Hepatocyte (in vitro differentiated cells): ENCODE data around the gene CACNG7. TPM values are rescaled to one million over a fixed set of nuclear protein-coding genes. Genes with fewer than 3 reads are reported as not detected.

Experiments
- DNase-seq: peaks from one replicate; pipeline ENCODE4 v3.0.0-alpha.2; 2016; ENCODE audit warnings: low spot score
- H2AFZ ChIP-seq: fragments of 200-600 bp; sonication (generic); 2 replicates; pipeline ENCODE4 v1.6.0; 2016; ENCODE audit warnings: antibody characterized with exemption, mild to moderate bottlenecking
- H3K27ac ChIP-seq: fragments of 200-600 bp; sonication (generic); 2 replicates; pipeline ENCODE4 v1.5.1; 2016; ENCODE audit warnings: mild to moderate bottlenecking
- H3K27me3 ChIP-seq: fragments of 200-600 bp; sonication (generic); 2 replicates; pipeline ENCODE4 v1.6.1; 2016
- H3K36me3 ChIP-seq: fragments of 200-600 bp; sonication (generic); replicated peaks from 2 replicates; pipeline ENCODE4 v1.5.1; 2016; ENCODE audit warnings: low read depth; ENCODE audit not compliant: insufficient read depth
- H3K4me1 ChIP-seq: fragments of 200-600 bp; sonication (generic); 2 replicates; pipeline ENCODE4 v1.5.1; 2016; ENCODE audit warnings: mild to moderate bottlenecking, moderate library complexity; ENCODE audit not compliant: insufficient read depth
- H3K4me2 ChIP-seq: fragments of 200-600 bp; sonication (generic); 2 replicates; pipeline ENCODE4 v1.6.0; 2016
- H3K4me3 ChIP-seq: fragments of 200-600 bp; sonication (generic); 2 replicates; pipeline ENCODE4 v1.5.1; 2016; ENCODE audit warnings: mild to moderate bottlenecking
- H3K79me2 ChIP-seq: fragments of 200-600 bp; sonication (generic); 2 replicates; pipeline ENCODE4 v1.6.0; 2017; ENCODE audit warnings: mild to moderate bottlenecking
- H3K9me2 ChIP-seq: fragments of 200-600 bp; sonication (generic); replicated peaks from 2 replicates; pipeline ENCODE4 v1.6.0; 2017; ENCODE audit warnings: mild to moderate bottlenecking; ENCODE audit not compliant: insufficient read depth
- H3K9me3 ChIP-seq: fragments of 200-600 bp; sonication (generic); 2 replicates; pipeline ENCODE4 v1.5.1; 2016; ENCODE audit warnings: low read depth, mild to moderate bottlenecking
- H4K20me1 ChIP-seq: fragments of 200-600 bp; sonication (generic); 2 replicates; pipeline ENCODE4 v1.6.0; 2016; ENCODE audit warnings: mild to moderate bottlenecking; ENCODE audit not compliant: insufficient read depth, poor library complexity, severe bottlenecking
- CTCF ChIP-seq: fragments of 200-600 bp; sonication (generic); IDR thresholded peaks from 2 replicates; pipeline ENCODE4 v1.5.1; 2016; ENCODE audit warnings: antibody characterized with exemption, mild to moderate bottlenecking; ENCODE audit not compliant: poor library complexity
- EZH2 ChIP-seq: fragments of 200-600 bp; sonication (generic); IDR thresholded peaks from 2 replicates; pipeline ENCODE4 v1.6.1; 2016; ENCODE audit warnings: antibody characterized with exemption, mild to moderate bottlenecking, borderline replicate concordance
- EZH2phosphoT487 ChIP-seq: fragments of 200-600 bp; sonication (generic); IDR thresholded peaks from one replicate; pipeline ENCODE4 v1.6.1; 2018; ENCODE audit warnings: antibody characterized with exemption, mild to moderate bottlenecking, low read depth, moderate library complexity; ENCODE audit not compliant: unreplicated experiment, severe bottlenecking
- whole genome bisulfite sequencing: methylation state at CpG from one replicate; pipeline ENCODE4 v1.1.6; 2016; ENCODE audit warnings: low lambda C conversion rate; ENCODE audit errors: missing lambda C conversion rate; 5-methylcytosine and 5-hydroxymethylcytosine counted together
- polyA plus RNA-seq: library from polyadenylated mRNA; unstranded; fragments of >200 nt; fragmentation: Nextera tagmentation; extraction: Ambion mirVana; gene quantifications from 2 replicates; pipeline ENCODE4 v1.2.1, GENCODE V29; 2016
- total RNA-seq: library from RNA; depleted of rRNA; stranded (reverse); fragments of >200 nt; gene quantifications from 2 replicates; pipeline ENCODE4 v1.2.3, GENCODE V29; 2014

The CACNG7 gene
- total and polyA plus RNA-seq, 2 experiments from 2014 or later: 0.31 to 0.90 TPM

- no peak overlapping the region for H3K4me2 ChIP-seq
- H3K27me3 ChIP-seq: peaks cover 69% of the 10 kb centered on the region
- no peaks in the 10 kb centered on the region for H4K20me1 ChIP-seq
Observed at GRCh38 chr19:53944416-53944815, 35.3 kb downstream of the CACNG7 start.

GRCh38 chr19:53944933-53945332 lies 35.9 kb downstream of the CACNG7 start:
- Histone ChIP-seq H3K4me3 (no peak overlapping the region), H3K4me2 (no peak overlapping the region), H3K27ac (no peak overlapping the region), H3K9me3 (no peaks in the 10 kb centered on the region), H3K9me2 (no peaks in the 10 kb centered on the region), H3K79me2 (no peaks in the 10 kb centered on the region), H2AFZ (no peak overlapping the region), H3K4me1 (no peaks in the 10 kb centered on the region), H4K20me1 (no peaks in the 10 kb centered on the region), H3K36me3 (no peaks in the 10 kb centered on the region), H3K27me3 (peaks cover 64% of the 10 kb centered on the region)
- WGBS: 86% methylated on average over 4 of the region's 4 CpGs
- no peak for TF ChIP-seq EZH2phosphoT487
- no peak for TF ChIP-seq CTCF
- no peak for TF ChIP-seq EZH2
- DNase-seq: no peak

More at GRCh38 chr19:53944416-53944815, 35.3 kb downstream of the CACNG7 start:
- DNase-seq: no peak
- no peaks in the 10 kb centered on the region for H3K9me3 ChIP-seq
- no peak overlapping the region for H3K4me3 ChIP-seq
- no peaks in the 10 kb centered on the region for H3K36me3 ChIP-seq
- H3K27ac ChIP-seq: no peak overlapping the region
- H3K4me1 ChIP-seq: no peaks in the 10 kb centered on the region
- 89% methylated on average over 4 of the region's 4 CpGs for WGBS
- H2AFZ ChIP-seq: no peak overlapping the region
- TF ChIP-seq EZH2phosphoT487 (no peak), CTCF (no peak), EZH2 (no peak)
- H3K79me2 ChIP-seq: no peaks in the 10 kb centered on the region
- no peaks in the 10 kb centered on the region for H3K9me2 ChIP-seq

GRCh38 chr19:53945441-53945840 lies 36.4 kb downstream of the CACNG7 start:
- no peak overlapping the region for H2AFZ ChIP-seq
- TF ChIP-seq CTCF (no peak), EZH2phosphoT487 (no peak), EZH2 (no peak)
- no peaks in the 10 kb centered on the region for H3K36me3 ChIP-seq
- H3K4me1 ChIP-seq: no peaks in the 10 kb centered on the region
- DNase-seq: no peak
- H3K9me3 ChIP-seq: no peaks in the 10 kb centered on the region
- 37% methylated on average over 9 of the region's 9 CpGs for WGBS
- no peaks in the 10 kb centered on the region for H3K79me2 ChIP-seq
- peaks cover 59% of the 10 kb centered on the region for H3K27me3 ChIP-seq
- no peak overlapping the region for H3K4me2 ChIP-seq
- H3K4me3 ChIP-seq: no peak overlapping the region
- H3K27ac ChIP-seq: no peak overlapping the region
- no peaks in the 10 kb centered on the region for H4K20me1 ChIP-seq
- no peaks in the 10 kb centered on the region for H3K9me2 ChIP-seq

- no peak for DNase-seq
- Histone ChIP-seq H3K27ac (no peak overlapping the region), H3K79me2 (no peaks in the 10 kb centered on the region), H2AFZ (no peak overlapping the region), H3K9me2 (no peaks in the 10 kb centered on the region), H3K36me3 (no peaks in the 10 kb centered on the region), H4K20me1 (no peaks in the 10 kb centered on the region), H3K4me3 (no peak overlapping the region), H3K4me1 (no peaks in the 10 kb centered on the region), H3K9me3 (no peaks in the 10 kb centered on the region), H3K4me2 (no peak overlapping the region), H3K27me3 (peaks cover 56% of the 10 kb centered on the region)
- TF ChIP-seq EZH2 (no peak), CTCF (no peak), EZH2phosphoT487 (no peak)
- 96% methylated on average over 2 of the region's 2 CpGs for WGBS
Observed at GRCh38 chr19:53945998-53946397, 36.9 kb downstream of the CACNG7 start.
